Thoracic aorta (tissue), 2 donors: ENCODE measurements around the gene DNAJC4. TPM values are rescaled to one million over a fixed set of nuclear protein-coding genes. Genes with fewer than 3 reads are reported as not detected.
"Not testable (repeated sequence)": the region's sequence is repeated elsewhere in the genome, so short reads cannot be mapped to it uniquely, and the experiment has no call there.

ENCODE experiments used
- ATAC-seq: fragments of 150-250 bp; one replicate; pipeline ENCODE4 v1.8.0; 2017; ENCODE audit warnings: low read depth; ENCODE audit not compliant: insufficient number of reproducible peaks, low FRiP score
- DNase-seq: peaks from one replicate; pipeline ENCODE4 v3.0.0-alpha.2; 2020; ENCODE audit warnings: low spot score
- H3K27ac ChIP-seq, 2 donors: fragments of 200-600 bp; sonication (generic); 1 replicate in 1 of 2; 2 replicates in 1 of 2; pipeline ENCODE4 v1.5.1; 2016; ENCODE audit warnings: mild to moderate bottlenecking in 2 of 2, moderate library complexity in 2 of 2
- H3K27me3 ChIP-seq: fragments of 200-600 bp; sonication (generic); replicated peaks from 2 replicates; pipeline ENCODE4 v1.6.0; 2016; ENCODE audit warnings: mild to moderate bottlenecking; ENCODE audit not compliant: insufficient read depth
- H3K36me3 ChIP-seq: fragments of 200-600 bp; sonication (generic); one replicate; pipeline ENCODE4 v1.5.1; 2016
- H3K4me1 ChIP-seq, 2 donors: fragments of 200-600 bp; sonication (generic); 1 replicate in 1 of 2; 2 replicates in 1 of 2; pipeline versions ENCODE4 v1.5.1 to v1.6.0; 2016; ENCODE audit warnings: low read depth in 2 of 2, mild to moderate bottlenecking in 1 of 2; ENCODE audit not compliant: control insufficient read depth in 1 of 2
- H3K4me3 ChIP-seq: fragments of 200-600 bp; sonication (generic); 2 replicates; pipeline ENCODE4 v1.5.1; 2016; ENCODE audit warnings: mild to moderate bottlenecking
- H3K9me3 ChIP-seq: fragments of 200-600 bp; sonication (generic); 2 replicates; pipeline ENCODE4 v1.5.1; 2016
- total RNA-seq, 2 donors: library from RNA; depleted of rRNA; stranded (reverse); fragments of >200 nt; gene quantifications; one replicate each; pipeline versions ENCODE4 v1.1.0 to v1.2.3, GENCODE V29; 2016
- TF ChIP-seq, protein P1 (sequence below): fragments of 200-600 bp; sonication (generic); IDR thresholded peaks from one replicate; pipeline ENCODE4 v1.5.1; 2019; ENCODE audit warnings: antibody characterized with exemption

Gene DNAJC4
- total RNA-seq, 2 donors from 2014 or later = 13.5 to 53.2 TPM

DNA sequence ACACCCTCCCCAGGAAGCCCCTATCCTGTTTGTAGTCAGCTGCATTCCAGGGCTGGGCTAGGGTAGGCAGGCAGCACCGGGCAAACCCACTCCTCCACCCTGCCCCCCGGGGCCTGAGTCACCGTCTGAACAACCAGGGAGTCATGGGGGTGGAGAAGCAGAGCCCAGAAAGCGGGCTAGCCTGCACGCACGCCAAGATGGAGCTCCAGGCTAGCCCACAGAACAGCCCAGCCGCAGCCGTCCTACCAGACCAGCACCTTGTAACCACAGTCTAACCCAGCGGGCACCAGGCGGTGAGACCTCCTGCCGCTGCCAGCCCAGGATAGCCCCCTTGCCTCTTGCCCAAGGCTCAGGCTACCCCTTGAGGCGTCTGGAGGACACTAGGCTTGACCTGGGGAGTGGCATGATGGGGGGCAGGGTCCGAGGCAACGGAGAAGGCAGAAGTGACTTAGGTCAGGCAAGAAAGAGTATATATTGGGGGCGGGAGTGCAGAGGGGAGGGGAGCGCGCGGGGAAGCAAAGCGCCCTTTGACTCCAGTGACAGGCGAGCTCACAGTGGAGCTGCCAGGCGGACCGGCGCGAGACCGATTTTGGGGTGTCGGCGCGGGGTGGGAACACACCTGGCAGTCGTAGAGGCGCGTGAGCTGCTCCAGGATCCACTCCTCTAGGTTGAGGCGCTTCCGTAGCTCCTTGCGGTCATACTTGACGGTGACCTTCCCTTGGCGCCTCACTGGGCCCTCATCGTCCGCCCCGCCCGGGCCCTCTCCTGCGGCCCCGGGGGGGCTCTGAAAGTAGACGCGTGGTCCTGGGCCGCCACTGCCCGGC, 15.7 kb downstream of the DNAJC4 start:
- ATAC-seq = no peak
- peak overlapping the region; percentile 73 for H3K4me3 ChIP-seq
- peak overlapping the region; percentile 78 to 90 for H3K27ac ChIP-seq
- H3K27me3 ChIP-seq = no peaks in the 10 kb centered on the region
- TF ChIP-seq, protein P1, sequence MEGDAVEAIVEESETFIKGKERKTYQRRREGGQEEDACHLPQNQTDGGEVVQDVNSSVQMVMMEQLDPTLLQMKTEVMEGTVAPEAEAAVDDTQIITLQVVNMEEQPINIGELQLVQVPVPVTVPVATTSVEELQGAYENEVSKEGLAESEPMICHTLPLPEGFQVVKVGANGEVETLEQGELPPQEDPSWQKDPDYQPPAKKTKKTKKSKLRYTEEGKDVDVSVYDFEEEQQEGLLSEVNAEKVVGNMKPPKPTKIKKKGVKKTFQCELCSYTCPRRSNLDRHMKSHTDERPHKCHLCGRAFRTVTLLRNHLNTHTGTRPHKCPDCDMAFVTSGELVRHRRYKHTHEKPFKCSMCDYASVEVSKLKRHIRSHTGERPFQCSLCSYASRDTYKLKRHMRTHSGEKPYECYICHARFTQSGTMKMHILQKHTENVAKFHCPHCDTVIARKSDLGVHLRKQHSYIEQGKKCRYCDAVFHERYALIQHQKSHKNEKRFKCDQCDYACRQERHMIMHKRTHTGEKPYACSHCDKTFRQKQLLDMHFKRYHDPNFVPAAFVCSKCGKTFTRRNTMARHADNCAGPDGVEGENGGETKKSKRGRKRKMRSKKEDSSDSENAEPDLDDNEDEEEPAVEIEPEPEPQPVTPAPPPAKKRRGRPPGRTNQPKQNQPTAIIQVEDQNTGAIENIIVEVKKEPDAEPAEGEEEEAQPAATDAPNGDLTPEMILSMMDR = no peak
- peaks cover 9% of the 10 kb centered on the region for H3K36me3 ChIP-seq
- H3K9me3 ChIP-seq = no peaks in the 10 kb centered on the region
- H3K4me1 ChIP-seq = peaks cover 19 to 44% of the 10 kb centered on the region in 2 donors
- peak; percentile 69 for DNase-seq

DNA sequence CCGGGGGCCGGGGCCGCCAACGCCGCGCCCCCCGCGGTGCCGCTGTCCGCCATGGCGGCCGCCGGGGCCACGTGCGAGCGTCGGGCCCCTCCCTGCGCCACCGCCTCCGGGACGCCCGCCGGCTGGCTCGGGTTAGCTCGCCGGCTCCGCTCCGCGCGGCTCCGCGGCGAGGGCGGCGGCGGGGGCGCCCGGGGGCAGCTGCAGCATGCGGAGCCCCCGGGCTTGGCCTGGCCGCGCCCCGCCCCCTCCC, 16.2 kb downstream of the DNAJC4 start:
- not testable (repeated sequence) for ATAC-seq, H3K36me3 ChIP-seq, DNase-seq, H3K9me3 ChIP-seq, H3K27me3 ChIP-seq
- Histone ChIP-seq H3K27ac (peak overlapping the region in 1 of 2 donors; percentile 93), H3K4me3 (peak overlapping the region; percentile 98), H3K4me1 (peaks cover 19 to 46% of the 10 kb centered on the region in 2 donors)

GRCh38 chr11:64246871-64247728, 16.8 kb downstream of the DNAJC4 start, which contains the start of gene PPP1R14B:
Gene PPP1R14B (minus strand): TSS chr11:64246943. CDS start chr11:64246673, 270 bp downstream.
- Histone ChIP-seq H3K4me1 (peaks cover 20 to 47% of the 10 kb centered on the region in 2 donors), H3K9me3 (no peaks in the 10 kb centered on the region), H3K27me3 (no peaks in the 10 kb centered on the region), H3K36me3 (peaks cover 9% of the 10 kb centered on the region), H3K27ac (peak within 1 kb of the TSS; percentile 78 to 93), H3K4me3 (peak within 1 kb of the TSS; percentile 98)
- DNase-seq = peak; percentile 58
- no peak for ATAC-seq
- TF ChIP-seq, protein P1 = peak; percentile 11

- Histone ChIP-seq H3K27me3 (no peaks in the 10 kb centered on the region), H3K4me3 (peak overlapping the region; percentile 98), H3K36me3 (peaks cover 9% of the 10 kb centered on the region), H3K4me1 (peaks cover 22 to 47% of the 10 kb centered on the region in 2 donors), H3K9me3 (no peaks in the 10 kb centered on the region), H3K27ac (peak overlapping the region in 1 of 2 donors; percentile 93)
- TF ChIP-seq, protein P1 = no peak
- no peak for DNase-seq
- ATAC-seq = no peak
These were observed 17.6 kb downstream of the DNAJC4 start for GRCh38 chr11:64247729-64248531.

DNA sequence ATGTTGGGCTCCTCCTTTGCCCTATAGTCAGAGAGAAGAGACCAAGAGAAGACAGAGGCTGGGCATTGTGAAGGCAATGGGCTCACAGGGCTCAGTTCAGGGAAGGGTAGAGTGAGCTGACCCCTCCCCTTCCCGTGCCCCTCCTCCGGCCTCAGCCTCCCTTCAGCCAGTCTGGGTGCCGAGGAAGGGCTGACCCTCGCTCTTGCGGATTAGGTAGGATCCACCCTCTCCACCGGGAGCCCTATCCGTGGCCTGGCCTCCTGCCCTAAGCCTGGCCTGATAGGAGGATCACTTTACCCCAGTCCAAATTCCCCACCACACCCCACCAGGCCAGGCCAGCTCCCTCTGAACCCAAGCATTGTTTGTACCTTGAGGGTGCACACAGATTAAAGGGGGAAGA, 18.2 kb downstream of the DNAJC4 start:
- TF ChIP-seq, protein P1 = no peak
- Histone ChIP-seq H3K27me3 (no peaks in the 10 kb centered on the region), H3K4me3 (no peak overlapping the region), H3K27ac (no peak overlapping the region), H3K36me3 (peaks cover 5% of the 10 kb centered on the region), H3K9me3 (no peaks in the 10 kb centered on the region), H3K4me1 (peaks cover 27 to 48% of the 10 kb centered on the region in 2 donors)
- ATAC-seq (no peak), DNase-seq (no peak)
